HG03571 (cell line): ENCODE data around the gene C16orf86.
A peak's percentile ranks its signal among the peaks of the same experiment; 100 is the strongest.

ENCODE experiments used
- ATAC-seq: cut with Tn5 transposase; IDR thresholded peaks from one replicate; pipeline ENCODE4 v1.9.1; 2021; ENCODE audit not compliant: unreplicated experiment

Gene C16orf86

GRCh38 chr16:67653128-67653788 lies 13.4 kb upstream of the C16orf86 start:
- no peak for ATAC-seq

- no peak for ATAC-seq
Measured at GRCh38 chr16:67653789-67654402, 12.7 kb upstream of the C16orf86 start.

GRCh38 chr16:67654403-67654911 lies 12.2 kb upstream of the C16orf86 start:
- ATAC-seq: no peak

- ATAC-seq: no peak
Measured at GRCh38 chr16:67655363-67655762, 11.3 kb upstream of the C16orf86 start.

- ATAC-seq: no peak
Measured at GRCh38 chr16:67656344-67657016, 10.1 kb upstream of the C16orf86 start.

DNA sequence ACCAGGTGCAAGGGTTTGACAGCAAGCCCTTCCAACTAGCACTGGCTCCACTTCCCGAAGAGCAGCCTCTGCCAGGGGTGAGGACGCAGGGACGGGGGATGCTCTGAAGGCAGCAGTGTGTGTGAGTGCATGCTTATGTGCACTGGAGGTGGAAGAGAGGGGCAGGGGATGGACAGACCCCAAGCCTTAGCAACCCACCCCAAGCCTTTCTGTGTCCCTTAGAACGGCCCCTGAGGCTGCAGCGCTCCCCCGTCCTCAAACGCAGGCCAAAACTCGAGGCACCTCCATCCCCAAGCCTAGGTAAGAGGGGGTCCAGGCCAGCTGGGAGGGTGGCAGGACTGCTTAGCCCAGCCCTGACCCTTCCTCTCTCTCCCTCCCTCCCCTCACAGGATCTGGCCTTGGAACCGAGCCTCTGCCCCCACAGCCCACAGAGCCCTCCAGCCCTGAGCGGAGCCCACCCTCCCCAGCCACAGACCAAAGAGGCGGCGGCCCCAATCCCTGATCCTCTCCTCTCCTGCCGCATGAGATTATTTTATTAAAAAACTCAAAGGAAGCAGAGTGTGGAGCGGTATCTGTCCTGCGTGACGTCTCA lies 9.5 kb upstream of the C16orf86 start:
- no peak for ATAC-seq

DNA sequence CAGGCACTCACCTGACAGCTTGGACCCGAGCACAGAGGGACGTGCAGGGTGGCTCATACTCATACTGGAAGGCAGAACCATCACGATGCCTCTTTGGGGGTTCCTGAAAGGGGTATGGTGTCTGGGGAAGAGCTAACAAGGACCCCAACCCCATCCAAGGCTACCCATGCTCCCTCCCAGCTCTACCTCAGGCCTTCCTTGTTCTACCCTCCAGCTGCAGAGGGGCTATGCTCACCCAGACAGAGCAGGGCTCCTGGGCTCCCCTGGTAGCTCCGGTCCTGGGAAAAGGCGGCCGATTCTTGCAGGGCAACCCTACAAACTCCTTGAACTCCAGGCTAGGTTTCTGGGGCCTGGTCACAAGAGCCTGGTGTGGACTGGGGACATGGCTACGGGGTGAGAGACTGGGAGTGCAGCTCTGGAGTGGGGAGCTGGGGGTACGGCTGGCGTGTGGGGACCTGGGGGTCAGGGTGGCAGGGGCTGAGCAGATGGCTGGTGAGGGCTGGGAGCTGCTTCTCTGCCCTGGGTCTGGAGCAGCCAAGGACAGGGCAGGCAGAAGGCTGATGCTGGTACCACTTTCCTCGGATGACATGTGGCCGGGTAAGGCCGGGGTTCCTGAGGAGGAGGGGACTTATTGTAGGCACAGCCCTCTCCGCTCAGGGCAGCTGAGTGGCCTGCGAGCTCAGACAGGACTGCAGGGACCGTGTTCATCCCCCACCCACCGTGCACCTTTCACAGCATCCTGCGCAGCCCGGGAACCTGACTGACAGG lies 8.7 kb upstream of the C16orf86 start:
- no peak for ATAC-seq

DNA sequence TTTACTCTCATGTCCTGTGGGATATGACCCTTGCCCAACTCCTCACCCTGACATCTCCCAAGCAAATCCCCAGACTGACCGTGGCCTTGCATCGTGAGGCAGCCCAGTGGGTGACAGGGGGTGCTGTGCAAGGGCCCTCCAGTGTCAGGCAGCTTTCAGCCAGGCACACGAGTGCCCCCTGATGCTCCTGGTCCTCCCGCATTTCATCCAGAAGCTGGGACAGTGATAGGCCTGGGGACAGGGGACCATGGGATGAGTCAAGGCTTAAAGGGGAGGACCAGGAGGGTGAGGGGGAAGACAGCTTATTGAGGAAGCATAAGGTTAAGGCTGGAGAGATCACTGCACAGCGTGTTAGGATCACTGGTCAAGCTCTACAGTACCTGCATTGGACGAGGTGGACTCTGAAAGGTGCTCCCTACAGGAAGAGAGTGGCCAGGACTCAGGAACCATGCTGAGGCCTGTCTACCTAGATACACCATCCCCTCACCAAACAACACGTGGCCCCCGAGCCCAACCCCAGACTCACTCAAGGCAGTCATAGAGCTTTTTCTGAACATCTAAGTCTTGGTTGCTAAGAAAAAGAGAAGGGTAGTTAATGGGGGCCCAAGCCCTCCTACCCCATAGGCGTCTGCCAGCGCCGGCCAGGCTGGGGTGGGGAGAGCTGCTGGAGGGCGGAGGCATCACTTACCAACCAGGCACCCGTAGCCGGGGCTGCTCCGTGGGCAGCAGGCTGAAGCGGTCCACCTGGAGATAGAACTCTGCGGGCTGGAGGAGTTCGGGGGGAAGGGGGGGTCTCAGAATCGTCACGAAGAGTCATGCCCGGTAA lies 7.6 kb upstream of the C16orf86 start:
- no peak for ATAC-seq

DNA sequence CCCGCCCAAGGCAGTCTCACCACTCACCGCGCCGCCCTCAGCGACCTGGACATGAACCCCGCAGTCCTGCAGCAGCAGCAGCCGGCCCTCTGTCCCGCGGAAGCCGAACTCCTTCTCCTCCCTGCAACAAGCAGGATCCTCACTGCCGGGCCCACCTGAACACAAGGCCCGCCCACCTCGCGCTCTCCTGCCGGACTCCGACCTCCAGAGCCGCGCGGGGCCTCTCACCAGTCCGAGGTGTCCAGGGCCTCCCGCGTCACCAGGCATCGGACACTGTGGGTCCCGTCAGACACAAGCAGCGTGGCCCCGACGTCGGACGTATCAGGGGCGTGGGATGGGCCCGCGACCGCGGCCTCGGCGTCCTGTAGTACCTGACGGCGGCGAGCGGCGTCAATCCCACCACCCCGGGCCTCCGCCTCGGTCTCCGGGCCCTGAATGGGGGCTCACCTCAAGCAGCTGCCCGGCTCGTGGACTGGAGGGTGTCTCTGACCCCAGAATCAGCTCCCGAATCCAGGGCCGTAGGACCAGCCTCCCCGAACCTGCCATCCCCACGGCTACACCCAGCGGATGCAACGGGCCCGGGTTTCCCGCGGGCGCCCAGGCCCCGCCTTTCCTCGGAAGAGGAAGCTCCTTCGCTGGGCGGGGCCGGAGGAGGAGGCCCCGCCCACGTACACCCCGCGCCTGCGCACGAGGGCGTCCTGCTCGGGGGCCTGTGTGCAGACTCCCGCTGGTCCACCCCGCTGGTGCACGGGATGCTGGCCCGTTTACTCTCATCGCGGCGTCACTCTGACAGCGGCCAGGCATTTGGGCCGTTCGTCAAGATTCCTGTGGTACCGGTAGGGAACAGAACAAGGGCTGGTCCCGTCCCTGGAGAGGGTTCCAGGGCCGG lies 6.7 kb upstream of the C16orf86 start, which contains the start of gene ACD:
Gene ACD, minus strand, starts transcription at position 586 of the 889 bp plus-strand sequence. Its CDS starts 40 bp downstream, at position 546.
- peak; percentile 46 for ATAC-seq

DNA sequence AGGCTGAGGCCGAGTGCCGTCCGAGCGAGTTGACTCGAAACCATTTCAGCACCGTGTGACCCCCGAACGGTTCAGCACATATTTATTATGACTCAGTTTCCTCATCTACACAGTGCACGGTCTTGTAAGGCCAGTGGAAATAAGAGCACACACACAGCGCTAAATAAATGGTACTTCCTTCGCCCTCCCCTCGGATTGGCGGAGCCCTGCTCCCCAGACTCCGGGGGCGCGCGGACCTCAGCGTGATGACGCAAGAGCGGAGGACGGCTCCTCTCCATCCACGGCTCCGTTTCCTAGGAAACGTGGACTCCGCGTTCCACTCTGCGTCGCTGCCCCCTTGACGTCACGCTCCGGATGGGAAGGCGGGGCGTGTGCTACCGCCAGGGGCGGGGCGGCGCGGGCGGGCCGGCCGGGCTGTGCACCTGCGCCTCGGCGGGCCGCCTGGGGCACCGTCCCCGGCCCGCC lies 6.0 kb upstream of the C16orf86 start, which contains the start of gene PARD6A:
Gene PARD6A, plus strand, starts transcription at position 397 of the 465 bp plus-strand sequence. CDS start 79 bp downstream, outside the sequence.
- peak; percentile 72 for ATAC-seq

GRCh38 chr16:67661101-67661761 lies 5.4 kb upstream of the C16orf86 start:
- ATAC-seq: no peak

DNA sequence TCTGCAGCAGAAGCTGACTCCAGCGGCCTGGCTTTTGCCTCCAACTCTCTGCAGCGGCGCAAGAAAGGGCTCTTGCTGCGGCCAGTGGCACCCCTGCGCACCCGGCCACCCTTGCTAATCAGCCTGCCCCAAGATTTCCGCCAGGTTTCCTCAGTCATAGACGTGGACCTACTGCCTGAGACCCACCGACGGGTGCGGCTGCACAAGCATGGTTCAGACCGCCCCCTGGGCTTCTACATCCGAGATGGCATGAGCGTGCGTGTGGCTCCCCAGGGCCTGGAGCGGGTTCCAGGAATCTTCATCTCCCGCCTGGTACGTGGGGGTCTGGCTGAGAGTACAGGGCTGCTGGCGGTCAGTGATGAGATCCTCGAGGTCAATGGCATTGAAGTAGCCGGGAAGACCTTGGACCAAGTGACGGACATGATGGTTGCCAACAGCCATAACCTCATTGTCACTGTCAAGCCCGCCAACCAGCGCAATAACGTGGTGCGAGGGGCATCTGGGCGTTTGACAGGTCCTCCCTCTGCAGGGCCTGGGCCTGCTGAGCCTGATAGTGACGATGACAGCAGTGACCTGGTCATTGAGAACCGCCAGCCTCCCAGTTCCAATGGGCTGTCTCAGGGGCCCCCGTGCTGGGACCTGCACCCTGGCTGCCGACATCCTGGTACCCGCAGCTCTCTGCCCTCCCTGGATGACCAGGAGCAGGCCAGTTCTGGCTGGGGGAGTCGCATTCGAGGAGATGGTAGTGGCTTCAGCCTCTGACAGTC lies 4.5 kb upstream of the C16orf86 start:
- ATAC-seq: no peak

- ATAC-seq: no peak
Measured at GRCh38 chr16:67662653-67663010, 4.0 kb upstream of the C16orf86 start.

DNA sequence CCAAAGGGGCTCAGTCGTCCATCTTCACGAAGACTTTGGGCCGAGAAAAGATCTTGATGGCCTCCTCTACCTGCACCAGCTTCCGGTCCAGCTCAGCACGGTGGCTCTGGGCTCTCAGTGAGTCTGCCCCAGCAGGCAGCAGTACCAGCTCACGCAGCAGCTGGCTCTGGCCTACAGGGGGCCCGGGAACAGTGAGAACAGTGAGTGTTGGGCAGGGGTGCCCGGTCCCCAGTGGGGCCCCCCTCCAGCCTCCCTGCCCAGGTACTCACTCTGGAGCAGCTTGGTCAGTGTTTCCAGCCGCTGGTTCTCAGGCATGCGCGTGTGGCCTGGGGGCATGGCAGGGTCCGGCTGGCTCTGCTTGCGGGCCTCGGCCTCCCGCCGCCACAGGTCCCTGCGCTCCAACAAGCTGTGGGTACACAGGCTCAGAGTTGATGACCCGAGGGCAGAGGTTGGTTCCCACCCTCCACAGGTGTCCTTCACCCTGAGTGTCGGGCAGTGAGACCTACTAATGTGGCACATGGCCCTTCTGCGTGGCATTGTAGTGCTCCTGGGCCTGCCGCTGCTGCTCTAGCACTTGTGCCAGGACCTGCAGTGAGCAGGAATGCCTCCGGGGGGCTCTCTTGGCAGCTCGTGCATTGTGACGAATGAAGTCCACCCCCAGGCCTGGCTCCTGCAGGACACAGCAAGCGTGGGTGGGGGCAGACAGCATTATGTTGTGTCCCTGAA lies 3.3 kb upstream of the C16orf86 start:
- ATAC-seq: no peak

DNA sequence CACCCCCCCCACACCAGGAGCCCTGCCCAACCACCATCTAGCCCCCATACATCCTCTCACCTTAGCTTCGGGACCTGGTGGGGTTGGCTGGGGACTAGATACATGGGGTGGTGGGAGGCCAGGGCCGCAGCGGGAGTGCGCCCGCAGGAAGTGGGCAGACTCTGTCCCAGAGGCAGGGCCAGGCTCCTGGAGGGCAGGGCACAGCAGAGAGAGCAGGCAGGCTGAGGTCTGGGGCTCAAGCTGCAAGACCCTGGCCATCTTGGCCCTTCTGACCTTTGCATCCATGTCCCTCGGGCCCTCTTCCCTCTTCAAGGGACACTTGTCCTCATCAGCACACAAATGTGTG lies 2.8 kb upstream of the C16orf86 start:
- ATAC-seq: no peak

GRCh38 chr16:67664258-67664657 lies 2.4 kb upstream of the C16orf86 start:
- ATAC-seq: no peak

GRCh38 chr16:67664871-67665270 lies 1.7 kb upstream of the C16orf86 start:
- no peak for ATAC-seq
